Astrocyte of the cerebellum (primary cell): Measurements from ENCODE around the gene THSD4.

ENCODE experiments used
- DNase-seq: peaks from one replicate; pipeline ENCODE4 v3.0.0-alpha.2; 2011; ENCODE audit warnings: low read depth
- H3K4me3 ChIP-seq: 2 replicates; pipeline ENCODE4 v1.5.1; 2011; ENCODE audit warnings: mild to moderate bottlenecking, low read depth, low read length, moderate library complexity
- CTCF ChIP-seq: IDR thresholded peaks from 2 replicates; pipeline ENCODE4 v1.5.1; 2012; ENCODE audit warnings: low read length, low read depth, moderate library complexity, mild to moderate bottlenecking; ENCODE audit errors: missing control alignments
- in situ Hi-C: cut with HindIII; loops from 2 replicates; pipeline ENCODE4 v1.10.0; 2017; ENCODE audit warnings: low sequenced_read_pairs

Gene THSD4

GRCh38 chr15:71601038-71601834 is 486.0 kb downstream of the THSD4 start:
- TF ChIP-seq CTCF: no peak
- in situ Hi-C loops: no loop called here
- H3K4me3 ChIP-seq: no peak overlapping the region
- DNase-seq: no peak

GRCh38 chr15:71603379-71603778 is 488.1 kb downstream of the THSD4 start:
- no peak for TF ChIP-seq CTCF
- H3K4me3 ChIP-seq: no peak overlapping the region
- in situ Hi-C loops: no loop called here
- no peak for DNase-seq

- in situ Hi-C loops: no loop called here
- H3K4me3 ChIP-seq: no peak overlapping the region
- TF ChIP-seq CTCF: no peak
- no peak for DNase-seq
These were observed 492.1 kb downstream of the THSD4 start for GRCh38 chr15:71607383-71607782.

GRCh38 chr15:71610728-71611552 is 495.7 kb downstream of the THSD4 start:
- in situ Hi-C loops: no loop called here
- no peak for TF ChIP-seq CTCF
- H3K4me3 ChIP-seq: no peak overlapping the region
- DNase-seq: no peak

- TF ChIP-seq CTCF: no peak
- DNase-seq: no peak
- in situ Hi-C loops: no loop called here
- no peak overlapping the region for H3K4me3 ChIP-seq
These were observed 496.5 kb downstream of the THSD4 start for GRCh38 chr15:71611553-71612396.

- H3K4me3 ChIP-seq: no peak overlapping the region
- DNase-seq: no peak
- TF ChIP-seq CTCF: no peak
- in situ Hi-C loops: no loop called here
These were observed 497.1 kb downstream of the THSD4 start for GRCh38 chr15:71612397-71612722.
